ENCODE measurements around the gene DONSON. TPM values are rescaled to one million over a fixed set of nuclear protein-coding genes. Genes with fewer than 3 reads are reported as not detected.

Gene DONSON
- total and polyA plus RNA-seq, 9 of the 15 experiments (the other 6 are each of a cell fraction or from before 2014, with no cell fraction given) = 26.7 to 124 (median 62.6) TPM

DNA sequence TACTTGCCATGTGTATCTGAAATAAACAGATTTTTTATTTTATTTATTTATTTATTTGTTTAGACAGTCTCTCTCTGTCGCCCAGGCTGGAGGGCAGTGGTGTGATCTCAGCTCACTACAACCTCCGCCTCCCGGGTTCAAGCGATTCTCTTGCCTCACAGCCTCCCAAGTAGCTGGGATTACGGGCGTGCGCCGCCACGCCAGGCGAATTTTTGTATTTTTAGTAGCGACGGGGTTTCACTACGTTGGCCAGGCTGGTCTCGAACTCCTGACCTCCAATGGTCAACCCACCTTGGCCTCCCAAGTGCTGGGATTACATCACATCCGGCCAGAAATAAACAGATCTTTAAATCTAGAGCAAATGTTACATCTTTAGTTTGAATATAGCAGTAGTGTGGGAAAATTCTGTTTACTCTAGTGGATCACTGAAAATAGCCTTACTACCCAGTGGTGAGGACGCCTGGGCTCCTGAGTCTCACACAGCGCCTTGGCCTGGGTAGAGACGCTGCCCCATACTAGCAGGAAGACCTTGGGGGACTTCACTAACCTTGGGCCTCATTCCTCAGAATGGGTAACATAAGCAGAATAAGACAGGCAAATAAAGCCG is 47.3 kb downstream of the DONSON start (continued):
- no peak for TF ChIP-seq MEIS2 (IDR thresholded peaks at IDR 0.05; ENCODE audit: partially characterized antibody)
- TF ChIP-seq DIDO1 (tag; IDR thresholded peaks at IDR 0.05; ENCODE audit: low read depth) = no peak
- no peak for TF ChIP-seq ZNF764 (CRISPR knock-in tag; IDR thresholded peaks at IDR 0.05; ENCODE audit: low read depth)
- TF ChIP-seq SUPT5H (IDR thresholded peaks at IDR 0.05) = no peak
- no peak for TF ChIP-seq GATAD2B (IDR thresholded peaks at IDR 0.05; ENCODE audit: borderline replicate concordance)
- no peak for TF ChIP-seq LARP7 (IDR thresholded peaks at IDR 0.05)
- no peak; the same call in 1 of the 2 replicates for TF ChIP-seq ZNF57 (CRISPR knock-in tag; IDR thresholded peaks at IDR 0.05)
- no peak for TF ChIP-seq KAT7 (CRISPR knock-in tag; IDR thresholded peaks at IDR 0.05; ENCODE audit: borderline replicate concordance)
- TF ChIP-seq FOXA3 (CRISPR knock-in tag; conservative IDR thresholded peaks at IDR 0.05 in 1 of 2, IDR thresholded peaks at IDR 0.05 in 1 of 2) = no peak
- TF ChIP-seq, protein P1, sequence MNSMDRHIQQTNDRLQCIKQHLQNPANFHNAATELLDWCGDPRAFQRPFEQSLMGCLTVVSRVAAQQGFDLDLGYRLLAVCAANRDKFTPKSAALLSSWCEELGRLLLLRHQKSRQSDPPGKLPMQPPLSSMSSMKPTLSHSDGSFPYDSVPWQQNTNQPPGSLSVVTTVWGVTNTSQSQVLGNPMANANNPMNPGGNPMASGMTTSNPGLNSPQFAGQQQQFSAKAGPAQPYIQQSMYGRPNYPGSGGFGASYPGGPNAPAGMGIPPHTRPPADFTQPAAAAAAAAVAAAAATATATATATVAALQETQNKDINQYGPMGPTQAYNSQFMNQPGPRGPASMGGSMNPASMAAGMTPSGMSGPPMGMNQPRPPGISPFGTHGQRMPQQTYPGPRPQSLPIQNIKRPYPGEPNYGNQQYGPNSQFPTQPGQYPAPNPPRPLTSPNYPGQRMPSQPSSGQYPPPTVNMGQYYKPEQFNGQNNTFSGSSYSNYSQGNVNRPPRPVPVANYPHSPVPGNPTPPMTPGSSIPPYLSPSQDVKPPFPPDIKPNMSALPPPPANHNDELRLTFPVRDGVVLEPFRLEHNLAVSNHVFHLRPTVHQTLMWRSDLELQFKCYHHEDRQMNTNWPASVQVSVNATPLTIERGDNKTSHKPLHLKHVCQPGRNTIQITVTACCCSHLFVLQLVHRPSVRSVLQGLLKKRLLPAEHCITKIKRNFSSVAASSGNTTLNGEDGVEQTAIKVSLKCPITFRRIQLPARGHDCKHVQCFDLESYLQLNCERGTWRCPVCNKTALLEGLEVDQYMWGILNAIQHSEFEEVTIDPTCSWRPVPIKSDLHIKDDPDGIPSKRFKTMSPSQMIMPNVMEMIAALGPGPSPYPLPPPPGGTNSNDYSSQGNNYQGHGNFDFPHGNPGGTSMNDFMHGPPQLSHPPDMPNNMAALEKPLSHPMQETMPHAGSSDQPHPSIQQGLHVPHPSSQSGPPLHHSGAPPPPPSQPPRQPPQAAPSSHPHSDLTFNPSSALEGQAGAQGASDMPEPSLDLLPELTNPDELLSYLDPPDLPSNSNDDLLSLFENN (IDR thresholded peaks at IDR 0.05; ENCODE audit: low read depth in 2 of 2, low read length in 2 of 2) = no peak
- TF ChIP-seq SMARCB1 (IDR thresholded peaks at IDR 0.05; ENCODE audit: insufficient read length, low read depth) = peak; percentile 50
- TF ChIP-seq HNRNPK (IDR thresholded peaks at IDR 0.05; ENCODE audit: low read depth, low read length, poor library complexity, severe bottlenecking) = no peak
- TF ChIP-seq CREM (IDR thresholded peaks at IDR 0.05; ENCODE audit: low read depth) = peak; percentile 73
- TF ChIP-seq, protein P2, sequence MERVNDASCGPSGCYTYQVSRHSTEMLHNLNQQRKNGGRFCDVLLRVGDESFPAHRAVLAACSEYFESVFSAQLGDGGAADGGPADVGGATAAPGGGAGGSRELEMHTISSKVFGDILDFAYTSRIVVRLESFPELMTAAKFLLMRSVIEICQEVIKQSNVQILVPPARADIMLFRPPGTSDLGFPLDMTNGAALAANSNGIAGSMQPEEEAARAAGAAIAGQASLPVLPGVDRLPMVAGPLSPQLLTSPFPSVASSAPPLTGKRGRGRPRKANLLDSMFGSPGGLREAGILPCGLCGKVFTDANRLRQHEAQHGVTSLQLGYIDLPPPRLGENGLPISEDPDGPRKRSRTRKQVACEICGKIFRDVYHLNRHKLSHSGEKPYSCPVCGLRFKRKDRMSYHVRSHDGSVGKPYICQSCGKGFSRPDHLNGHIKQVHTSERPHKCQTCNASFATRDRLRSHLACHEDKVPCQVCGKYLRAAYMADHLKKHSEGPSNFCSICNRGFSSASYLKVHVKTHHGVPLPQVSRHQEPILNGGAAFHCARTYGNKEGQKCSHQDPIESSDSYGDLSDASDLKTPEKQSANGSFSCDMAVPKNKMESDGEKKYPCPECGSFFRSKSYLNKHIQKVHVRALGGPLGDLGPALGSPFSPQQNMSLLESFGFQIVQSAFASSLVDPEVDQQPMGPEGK (CRISPR knock-in tag; IDR thresholded peaks at IDR 0.05; ENCODE audit: borderline replicate concordance) = no peak
- TF ChIP-seq ADNP (tag; IDR thresholded peaks at IDR 0.05) = peak; percentile 92
- TF ChIP-seq BMI1 (IDR thresholded peaks at IDR 0.05; ENCODE audit: low read length) = no peak
- no peak for TF ChIP-seq SIX5 (IDR thresholded peaks at IDR 0.05; ENCODE audit: borderline replicate concordance in 1 of 2, insufficient read depth in 1 of 2, low read depth in 1 of 2, low read length in 2 of 2)
- no peak for TF ChIP-seq NR2F6 (CRISPR knock-in tag; IDR thresholded peaks at IDR 0.05)
- no peak for TF ChIP-seq POLR2AphosphoS2 (IDR thresholded peaks at IDR 0.05; ENCODE audit: low read length)
- TF ChIP-seq, protein P3, sequence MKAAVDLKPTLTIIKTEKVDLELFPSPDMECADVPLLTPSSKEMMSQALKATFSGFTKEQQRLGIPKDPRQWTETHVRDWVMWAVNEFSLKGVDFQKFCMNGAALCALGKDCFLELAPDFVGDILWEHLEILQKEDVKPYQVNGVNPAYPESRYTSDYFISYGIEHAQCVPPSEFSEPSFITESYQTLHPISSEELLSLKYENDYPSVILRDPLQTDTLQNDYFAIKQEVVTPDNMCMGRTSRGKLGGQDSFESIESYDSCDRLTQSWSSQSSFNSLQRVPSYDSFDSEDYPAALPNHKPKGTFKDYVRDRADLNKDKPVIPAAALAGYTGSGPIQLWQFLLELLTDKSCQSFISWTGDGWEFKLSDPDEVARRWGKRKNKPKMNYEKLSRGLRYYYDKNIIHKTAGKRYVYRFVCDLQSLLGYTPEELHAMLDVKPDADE (conservative IDR thresholded peaks at IDR 0.05; ENCODE audit: control insufficient read depth, low read depth, low read length) = no peak
- no peak for TF ChIP-seq TRIM28 (IDR thresholded peaks at IDR 0.05)
- no peak for TF ChIP-seq ESRRB (CRISPR knock-in tag; IDR thresholded peaks at IDR 0.05; ENCODE audit: borderline replicate concordance)
- TF ChIP-seq BRCA1 (IDR thresholded peaks at IDR 0.05) = no peak
- TF ChIP-seq BRCA1 (CRISPR knock-in tag; IDR thresholded peaks at IDR 0.05) = no peak
